HepG2 (cell line): ENCODE results near the gene PRELID1. TPM values are rescaled to one million over a fixed set of nuclear protein-coding genes. Genes with fewer than 3 reads are reported as not detected.
A peak's percentile ranks its signal among the peaks of the same experiment; 100 is the strongest.

ENCODE experiments used
- DR1 ChIP-seq: sonication (generic); formaldehyde crosslinking; IDR thresholded peaks from 2 replicates; pipeline ENCODE4 v1.8.0; 2021; ENCODE audit warnings: mild to moderate bottlenecking, missing genetic modification reagents, inconsistent platforms
- EP300 ChIP-seq, 3 experiments: sonication (generic) in 1 of 3; formaldehyde crosslinking in 1 of 3; IDR thresholded peaks; 2 replicates each; pipeline versions ENCODE4 v1.5.1 to v1.6.1; 2011 to 2020; ENCODE audit warnings: low read depth in 2 of 3, low read length in 2 of 3, borderline replicate concordance in 1 of 3, improper control_type of control experiment in 1 of 3, mild to moderate bottlenecking in 1 of 3, missing genetic modification reagents in 1 of 3, moderate library complexity in 1 of 3
- FOSL2 ChIP-seq: sonication (generic); formaldehyde crosslinking; IDR thresholded peaks from 2 replicates; pipeline ENCODE4 v1.4.0; 2020; ENCODE audit warnings: missing genetic modification reagents
- GATAD1 ChIP-seq: IDR thresholded peaks from 2 replicates; pipeline ENCODE4 v1.6.1; 2016; ENCODE audit warnings: missing genetic modification reagents, missing compliant biosample characterization
- MEIS1 ChIP-seq: sonication (generic); formaldehyde crosslinking; IDR thresholded peaks from 2 replicates; pipeline ENCODE4 v1.9.0; 2021; ENCODE audit warnings: mild to moderate bottlenecking, missing genetic modification reagents, moderate library complexity, borderline replicate concordance
- MIER2 ChIP-seq: IDR thresholded peaks from 2 replicates; pipeline ENCODE4 v1.6.1; 2016; ENCODE audit warnings: missing biosample characterization, missing genetic modification reagents
- MTERF4 ChIP-seq: sonication (generic); formaldehyde crosslinking; IDR thresholded peaks from 2 replicates; pipeline ENCODE4 v1.8.0; 2023; ENCODE audit warnings: mild to moderate bottlenecking, missing genetic modification reagents
- PHF8 ChIP-seq: sonication (generic); formaldehyde crosslinking; IDR thresholded peaks from 2 replicates; pipeline ENCODE4 v1.5.0; 2020; ENCODE audit warnings: missing genetic modification reagents
- POLR2G ChIP-seq: fragments of 200-400 bp; formaldehyde crosslinking; IDR thresholded peaks from 2 replicates; pipeline ENCODE4 v1.6.1; 2018; ENCODE audit warnings: mild to moderate bottlenecking, low read depth, low read length, moderate library complexity
- SNAPC4 ChIP-seq: sonication (generic); formaldehyde crosslinking; IDR thresholded peaks from 2 replicates; pipeline ENCODE4 v1.4.0; 2020; ENCODE audit warnings: mild to moderate bottlenecking, missing genetic modification reagents
- ZFP1 ChIP-seq: IDR thresholded peaks from 2 replicates; pipeline ENCODE4 v1.6.1; 2016
- ZNF235 ChIP-seq: sonication (generic); formaldehyde crosslinking; IDR thresholded peaks from 2 replicates; pipeline ENCODE4 v1.8.1; 2023; ENCODE audit warnings: mild to moderate bottlenecking, missing genetic modification reagents, borderline replicate concordance
- ZNF543 ChIP-seq: sonication (generic); formaldehyde crosslinking; IDR thresholded peaks from 2 replicates; pipeline ENCODE4 v1.4.0; 2020; ENCODE audit warnings: mild to moderate bottlenecking, missing genetic modification reagents
- ZNF670 ChIP-seq: sonication (generic); formaldehyde crosslinking; IDR thresholded peaks from 2 replicates; pipeline ENCODE4 v1.8.0; 2022; ENCODE audit warnings: mild to moderate bottlenecking, missing genetic modification reagents, borderline replicate concordance
- ZNF841 ChIP-seq: sonication (generic); formaldehyde crosslinking; IDR thresholded peaks from 2 replicates; pipeline ENCODE4 v1.8.1; 2023; ENCODE audit warnings: missing genetic modification reagents, borderline replicate concordance
- polyA plus RNA-seq, 8 experiments: library from polyadenylated mRNA; depleted of rRNA in 3 of 8; stranded (reverse) in 7 of 8; unstranded in 1 of 8; fragments of >200 nt; fragmentation: Illumina TruSeq in 4 of 8; extraction: Trizol in 4 of 8; gene quantifications; 2 replicates each; pipeline versions ENCODE4 v1.2.1 to v1.2.3, GENCODE V29; 2011 to 2016; ENCODE audit warnings: low read depth in 4 of 8, missing spikeins in 1 of 8, mixed read lengths in 1 of 8; ENCODE audit not compliant: insufficient read depth in 1 of 8
- total RNA-seq, 5 experiments: library from RNA; depleted of rRNA; stranded (reverse); fragments of >200 nt; fragmentation: Illumina TruSeq; extraction: Trizol; gene quantifications; 2 replicates each; pipeline ENCODE4 v1.2.3, GENCODE V29; 2016; ENCODE audit warnings: low read depth in 1 of 5
- TF ChIP-seq, protein P1 (sequence below): sonication (generic); formaldehyde crosslinking; IDR thresholded peaks from 2 replicates; pipeline ENCODE4 v1.5.0; 2020; ENCODE audit warnings: mild to moderate bottlenecking, missing genetic modification reagents, borderline replicate concordance

PRELID1 gene
- total and polyA plus RNA-seq, 2 of the 13 experiments (the other 11 are each of a cell fraction or from before 2014, with no cell fraction given) = 250 to 271 TPM

GRCh38 chr5:177354256-177354655 lies 50.7 kb downstream of the PRELID1 start (continued):
- TF ChIP-seq SNAPC4 (CRISPR knock-in tag) = no peak
- no peak for TF ChIP-seq ZNF235 (CRISPR knock-in tag)
- TF ChIP-seq ZNF543 (CRISPR knock-in tag) = no peak
- TF ChIP-seq ZFP1 (CRISPR knock-in tag) = no peak
- TF ChIP-seq, protein P1, sequence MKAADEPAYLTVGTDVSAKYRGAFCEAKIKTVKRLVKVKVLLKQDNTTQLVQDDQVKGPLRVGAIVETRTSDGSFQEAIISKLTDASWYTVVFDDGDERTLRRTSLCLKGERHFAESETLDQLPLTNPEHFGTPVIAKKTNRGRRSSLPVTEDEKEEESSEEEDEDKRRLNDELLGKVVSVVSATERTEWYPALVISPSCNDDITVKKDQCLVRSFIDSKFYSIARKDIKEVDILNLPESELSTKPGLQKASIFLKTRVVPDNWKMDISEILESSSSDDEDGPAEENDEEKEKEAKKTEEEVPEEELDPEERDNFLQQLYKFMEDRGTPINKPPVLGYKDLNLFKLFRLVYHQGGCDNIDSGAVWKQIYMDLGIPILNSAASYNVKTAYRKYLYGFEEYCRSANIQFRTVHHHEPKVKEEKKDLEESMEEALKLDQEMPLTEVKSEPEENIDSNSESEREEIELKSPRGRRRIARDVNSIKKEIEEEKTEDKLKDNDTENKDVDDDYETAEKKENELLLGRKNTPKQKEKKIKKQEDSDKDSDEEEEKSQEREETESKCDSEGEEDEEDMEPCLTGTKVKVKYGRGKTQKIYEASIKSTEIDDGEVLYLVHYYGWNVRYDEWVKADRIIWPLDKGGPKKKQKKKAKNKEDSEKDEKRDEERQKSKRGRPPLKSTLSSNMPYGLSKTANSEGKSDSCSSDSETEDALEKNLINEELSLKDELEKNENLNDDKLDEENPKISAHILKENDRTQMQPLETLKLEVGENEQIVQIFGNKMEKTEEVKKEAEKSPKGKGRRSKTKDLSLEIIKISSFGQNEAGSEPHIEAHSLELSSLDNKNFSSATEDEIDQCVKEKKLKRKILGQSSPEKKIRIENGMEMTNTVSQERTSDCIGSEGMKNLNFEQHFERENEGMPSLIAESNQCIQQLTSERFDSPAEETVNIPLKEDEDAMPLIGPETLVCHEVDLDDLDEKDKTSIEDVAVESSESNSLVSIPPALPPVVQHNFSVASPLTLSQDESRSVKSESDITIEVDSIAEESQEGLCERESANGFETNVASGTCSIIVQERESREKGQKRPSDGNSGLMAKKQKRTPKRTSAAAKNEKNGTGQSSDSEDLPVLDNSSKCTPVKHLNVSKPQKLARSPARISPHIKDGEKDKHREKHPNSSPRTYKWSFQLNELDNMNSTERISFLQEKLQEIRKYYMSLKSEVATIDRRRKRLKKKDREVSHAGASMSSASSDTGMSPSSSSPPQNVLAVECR (CRISPR knock-in tag) = no peak
- peak; percentile 64 for TF ChIP-seq FOSL2 (CRISPR knock-in tag)
- TF ChIP-seq MTERF4 = no peak
- TF ChIP-seq MEIS1 (CRISPR knock-in tag) = no peak
- peak; percentile 21; the same call in 1 of the 2 replicates for TF ChIP-seq GATAD1 (CRISPR knock-in tag)
- peak; percentile 61 for TF ChIP-seq POLR2G
- no peak for TF ChIP-seq MIER2 (CRISPR knock-in tag)
- TF ChIP-seq DR1 (CRISPR knock-in tag) = no peak
- TF ChIP-seq EP300 (IDR thresholded peaks at IDR 0.05; ENCODE audit: low read depth in 2 of 2, low read length in 2 of 2) = peak in 1 of 2 experiments; percentile 70; a peak in 1 of 4 replicates
- no peak; the same call in 1 of the 2 replicates for TF ChIP-seq EP300 (CRISPR knock-in tag; IDR thresholded peaks at IDR 0.05; ENCODE audit: borderline replicate concordance)
- TF ChIP-seq ZNF670 (CRISPR knock-in tag) = no peak
- TF ChIP-seq PHF8 (CRISPR knock-in tag) = no peak
- TF ChIP-seq ZNF841 (CRISPR knock-in tag) = no peak
